Endothelial cell of umbilical vein (primary cell): Measurements from ENCODE around the gene ZC3HAV1.

Experiments used
- CTCF ChIP-seq, 2 donors: IDR thresholded peaks; 1 replicate in 1 of 2; 2 replicates in 1 of 2; pipeline ENCODE4 v1.5.1; 2011; ENCODE audit warnings: low read length in 2 of 2, mild to moderate bottlenecking in 2 of 2, moderate library complexity in 2 of 2, control low read depth in 1 of 2, inconsistent platforms in 1 of 2, low read depth in 1 of 2; ENCODE audit not compliant: insufficient read depth in 1 of 2; ENCODE audit errors: extremely low read depth in 1 of 2
- EZH2 ChIP-seq: IDR thresholded peaks from 2 replicates; pipeline ENCODE4 v1.6.1; 2012; ENCODE audit warnings: borderline replicate concordance, low read depth, mild to moderate bottlenecking, moderate library complexity, low read length, inconsistent platforms; ENCODE audit not compliant: severe bottlenecking
- FOS ChIP-seq: IDR thresholded peaks from 2 replicates; pipeline ENCODE4 v1.6.1; 2011; ENCODE audit warnings: mild to moderate bottlenecking, low read length, moderate library complexity, borderline replicate concordance; ENCODE audit not compliant: insufficient read depth
- GATA2 ChIP-seq: IDR thresholded peaks from 2 replicates; pipeline ENCODE4 v1.7.0; 2011; ENCODE audit warnings: low read depth, mild to moderate bottlenecking, moderate library complexity, mixed read lengths, low read length; ENCODE audit not compliant: insufficient read length, insufficient read depth
- JUN ChIP-seq: IDR thresholded peaks from 2 replicates; pipeline ENCODE4 v1.6.1; 2011; ENCODE audit warnings: borderline replicate concordance, low read depth; ENCODE audit not compliant: insufficient read length, insufficient read depth
- MYC ChIP-seq: IDR thresholded peaks from one replicate; pipeline ENCODE4 v1.6.1; 2011; ENCODE audit warnings: mild to moderate bottlenecking, low read depth, low read length
- POLR2A ChIP-seq: IDR thresholded peaks from 2 replicates; pipeline ENCODE4 v1.6.1; 2012; ENCODE audit warnings: low read depth, mild to moderate bottlenecking, control low read depth, low read length
- POLR2AphosphoS5 ChIP-seq: IDR thresholded peaks from 2 replicates; pipeline ENCODE4 v1.6.1; 2012; ENCODE audit warnings: low read depth, mild to moderate bottlenecking, control low read depth, low read length, moderate library complexity; ENCODE audit not compliant: insufficient read depth
- TF ChIP-seq, protein P1 (sequence below): IDR thresholded peaks from 2 replicates; pipeline ENCODE4 v1.6.1; 2011; ENCODE audit not compliant: insufficient read depth, insufficient read length

GRCh38 chr7:139133335-139134139 is 24.0 kb upstream of the ZC3HAV1 start:
- TF ChIP-seq CTCF (IDR thresholded peaks at IDR 0.05; ENCODE audit: extremely low read depth in 1 of 2, insufficient read depth in 1 of 2, low read depth in 1 of 2, low read length in 2 of 2), result no peak
- peak; percentile 81 for TF ChIP-seq POLR2AphosphoS5
- TF ChIP-seq EZH2, result no peak
- TF ChIP-seq, protein P1, sequence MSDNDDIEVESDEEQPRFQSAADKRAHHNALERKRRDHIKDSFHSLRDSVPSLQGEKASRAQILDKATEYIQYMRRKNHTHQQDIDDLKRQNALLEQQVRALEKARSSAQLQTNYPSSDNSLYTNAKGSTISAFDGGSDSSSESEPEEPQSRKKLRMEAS, result peak; percentile 85
- peak; percentile 66 for TF ChIP-seq POLR2A
- TF ChIP-seq GATA2, result no peak
- no peak for TF ChIP-seq JUN
- peak; percentile 44 for TF ChIP-seq MYC
- TF ChIP-seq FOS, result no peak
